Prostate gland (tissue), 2 donors: Measurements from ENCODE around the gene C2CD3. TPM values are rescaled to one million over a fixed set of nuclear protein-coding genes. Genes with fewer than 3 reads are reported as not detected.

Experiments used
- DNase-seq: peaks from one replicate; pipeline ENCODE4 v3.0.0-alpha.2; 2019; ENCODE audit warnings: low spot score
- H3K27ac ChIP-seq, 2 donors: fragments of 200-600 bp; sonication (generic); 2 replicates each; pipeline ENCODE4 v1.5.1; 2017 to 2019
- H3K27me3 ChIP-seq: fragments of 200-600 bp; sonication (generic); replicated peaks from 2 replicates; pipeline ENCODE4 v1.5.1; 2019; ENCODE audit not compliant: insufficient read depth
- H3K36me3 ChIP-seq, 2 donors: fragments of 200-600 bp; sonication (generic); 1 replicate in 1 of 2; 2 replicates in 1 of 2; pipeline versions ENCODE4 v1.5.1 to v1.8.1; 2017 to 2019
- H3K4me1 ChIP-seq: fragments of 200-600 bp; sonication (generic); replicated peaks from 2 replicates; pipeline ENCODE4 v1.5.1; 2019
- H3K4me3 ChIP-seq, 2 donors: fragments of 200-600 bp; sonication (generic); 2 replicates each; pipeline ENCODE4 v1.5.1; 2017 to 2019
- H3K9me3 ChIP-seq: fragments of 200-600 bp; sonication (generic); 2 replicates; pipeline ENCODE4 v1.5.1; 2017
- POLR2A ChIP-seq: fragments of 450-650 bp; IDR thresholded peaks from one replicate; pipeline ENCODE4 v1.6.1; 2016; ENCODE audit warnings: antibody characterized with exemption, mild to moderate bottlenecking
- POLR2AphosphoS5 ChIP-seq: sonication (generic); formaldehyde crosslinking; IDR thresholded peaks from one replicate; pipeline ENCODE4 v1.6.1; 2017; ENCODE audit warnings: antibody characterized with exemption
- WGBS: methylation state at CpG from one replicate; pipeline ENCODE4 v1.1.5; 2018; 5-methylcytosine and 5-hydroxymethylcytosine counted together
- intact Hi-C: fragments of 100-400 bp; cut with DNase I; formaldehyde crosslinking; loops from one replicate; pipeline ENCODE4 v1.14.2; 2022
- total RNA-seq, 2 donors: library from RNA; depleted of rRNA; stranded (reverse); fragments of >200 nt; gene quantifications; one replicate each; pipeline ENCODE4 v1.1.0, GENCODE V29; 2016
- TF ChIP-seq, protein P1 (sequence below), 4 experiments: fragments of 200-600 bp in 2 of 4; fragments of 450-650 bp in 2 of 4; sonication (generic) in 2 of 4; IDR thresholded peaks; 1 replicate in 3 of 4; 2 replicates in 1 of 4; pipeline ENCODE4 v1.5.1; 2016 to 2019; ENCODE audit warnings: antibody characterized with exemption in 4 of 4, mild to moderate bottlenecking in 2 of 4, moderate library complexity in 2 of 4

C2CD3 gene
- total RNA-seq, 2 donors from 2014 or later, result 38.7 to 49.6 TPM

DNA sequence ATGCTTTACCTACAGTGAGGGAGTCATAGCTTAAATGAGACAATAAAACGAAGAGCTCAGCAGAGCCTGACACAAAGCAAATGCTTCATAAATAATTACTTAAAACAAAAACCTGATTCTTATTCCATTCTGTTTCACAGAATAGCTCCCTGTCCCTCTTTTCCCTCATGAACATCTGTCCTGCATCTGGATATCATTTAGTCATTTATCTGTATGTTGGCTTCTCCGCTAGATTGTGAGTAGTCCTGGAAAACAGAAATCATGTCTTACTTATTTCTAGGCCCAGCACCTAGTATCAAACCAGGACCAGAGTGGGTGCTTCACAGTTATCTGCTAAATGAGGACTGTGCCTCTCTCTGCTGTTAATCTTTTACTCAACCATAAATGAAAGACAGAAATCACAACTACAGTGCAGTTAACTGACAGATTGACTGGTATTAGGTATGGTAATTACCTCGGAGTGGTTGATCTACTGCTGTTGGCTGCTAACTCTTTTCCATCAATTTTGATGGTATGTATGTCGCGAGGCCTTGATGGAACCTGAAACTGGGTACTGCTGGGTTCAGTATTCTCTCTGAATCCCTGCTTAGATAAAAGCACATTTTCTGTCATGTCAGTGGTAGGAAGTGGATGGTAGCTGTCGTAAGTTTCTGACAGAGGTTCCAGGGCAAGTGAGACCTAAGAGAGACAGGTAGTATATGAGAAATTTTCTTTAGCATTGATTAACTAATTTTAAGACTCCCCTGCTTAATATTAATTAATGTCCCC lies 31.5 kb downstream of the C2CD3 start:
- H3K4me1 ChIP-seq, result peaks cover 18% of the 10 kb centered on the region
- DNase-seq, result no peak
- peak overlapping the region; percentile 66 to 80 for H3K27ac ChIP-seq
- intact Hi-C loops, result no loop called here
- WGBS, result 81% methylated on average over 6 of the region's 6 CpGs
- TF ChIP-seq, protein P1, sequence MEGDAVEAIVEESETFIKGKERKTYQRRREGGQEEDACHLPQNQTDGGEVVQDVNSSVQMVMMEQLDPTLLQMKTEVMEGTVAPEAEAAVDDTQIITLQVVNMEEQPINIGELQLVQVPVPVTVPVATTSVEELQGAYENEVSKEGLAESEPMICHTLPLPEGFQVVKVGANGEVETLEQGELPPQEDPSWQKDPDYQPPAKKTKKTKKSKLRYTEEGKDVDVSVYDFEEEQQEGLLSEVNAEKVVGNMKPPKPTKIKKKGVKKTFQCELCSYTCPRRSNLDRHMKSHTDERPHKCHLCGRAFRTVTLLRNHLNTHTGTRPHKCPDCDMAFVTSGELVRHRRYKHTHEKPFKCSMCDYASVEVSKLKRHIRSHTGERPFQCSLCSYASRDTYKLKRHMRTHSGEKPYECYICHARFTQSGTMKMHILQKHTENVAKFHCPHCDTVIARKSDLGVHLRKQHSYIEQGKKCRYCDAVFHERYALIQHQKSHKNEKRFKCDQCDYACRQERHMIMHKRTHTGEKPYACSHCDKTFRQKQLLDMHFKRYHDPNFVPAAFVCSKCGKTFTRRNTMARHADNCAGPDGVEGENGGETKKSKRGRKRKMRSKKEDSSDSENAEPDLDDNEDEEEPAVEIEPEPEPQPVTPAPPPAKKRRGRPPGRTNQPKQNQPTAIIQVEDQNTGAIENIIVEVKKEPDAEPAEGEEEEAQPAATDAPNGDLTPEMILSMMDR (IDR thresholded peaks at IDR 0.05), result no peak
- TF ChIP-seq POLR2A (no peak), POLR2AphosphoS5 (no peak)
- no peaks in the 10 kb centered on the region for H3K9me3 ChIP-seq
- H3K36me3 ChIP-seq, result no peaks in the 10 kb centered on the region
- no peak overlapping the region for H3K4me3 ChIP-seq
- no peaks in the 10 kb centered on the region for H3K27me3 ChIP-seq

DNA sequence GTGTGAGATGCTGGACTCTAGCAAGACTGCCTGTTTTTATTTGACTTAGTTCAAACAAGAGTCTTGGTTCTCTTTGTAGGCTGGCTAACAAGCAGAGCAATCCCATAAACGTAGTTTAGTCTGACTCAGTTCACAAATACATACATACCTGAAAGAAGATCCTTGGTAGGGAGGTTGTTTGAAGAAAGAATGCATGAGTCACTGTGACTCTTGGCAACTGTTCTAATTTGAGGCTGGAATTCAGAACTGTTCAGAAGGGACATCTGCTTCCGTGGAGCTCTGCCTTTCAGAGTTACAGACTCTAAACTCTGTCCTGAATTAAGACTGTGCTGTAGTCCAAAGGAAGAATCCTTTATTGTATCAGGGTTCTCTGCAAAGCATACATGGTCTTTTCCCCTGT lies 32.2 kb downstream of the C2CD3 start:
- 9% methylated on average over 2 of the region's 2 CpGs for WGBS
- peak; percentile 98 for TF ChIP-seq POLR2AphosphoS5
- TF ChIP-seq, protein P1 (IDR thresholded peaks at IDR 0.05), result no peak
- peak; percentile 89 for DNase-seq
- intact Hi-C loops, result no loop called here
- Histone ChIP-seq H3K4me1 (peaks cover 18% of the 10 kb centered on the region), H3K36me3 (no peaks in the 10 kb centered on the region), H3K4me3 (no peak overlapping the region), H3K9me3 (no peaks in the 10 kb centered on the region), H3K27ac (peak overlapping the region; percentile 66 to 80), H3K27me3 (no peaks in the 10 kb centered on the region)

DNA sequence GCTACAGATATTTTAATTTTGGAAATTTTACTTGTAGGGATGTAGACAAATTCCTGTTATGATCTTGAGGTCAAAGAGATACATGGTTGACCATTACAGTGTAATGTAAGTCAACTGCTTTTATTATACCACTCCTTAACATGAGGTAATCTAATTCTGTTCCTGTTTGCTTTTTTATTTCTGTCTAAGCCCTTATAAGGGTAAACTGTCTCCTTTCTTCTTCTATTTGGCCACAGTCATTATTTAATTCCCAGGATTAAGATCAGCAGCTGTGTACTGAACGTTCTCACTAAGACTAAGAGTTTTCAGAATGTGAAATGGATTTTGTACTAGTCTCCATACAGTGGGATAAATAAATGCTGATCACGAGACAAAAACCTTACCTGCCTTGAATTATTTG lies 32.8 kb downstream of the C2CD3 start:
- WGBS, result 33% methylated on average over 2 of the region's 2 CpGs
- DNase-seq, result no peak
- no peaks in the 10 kb centered on the region for H3K9me3 ChIP-seq

DNA sequence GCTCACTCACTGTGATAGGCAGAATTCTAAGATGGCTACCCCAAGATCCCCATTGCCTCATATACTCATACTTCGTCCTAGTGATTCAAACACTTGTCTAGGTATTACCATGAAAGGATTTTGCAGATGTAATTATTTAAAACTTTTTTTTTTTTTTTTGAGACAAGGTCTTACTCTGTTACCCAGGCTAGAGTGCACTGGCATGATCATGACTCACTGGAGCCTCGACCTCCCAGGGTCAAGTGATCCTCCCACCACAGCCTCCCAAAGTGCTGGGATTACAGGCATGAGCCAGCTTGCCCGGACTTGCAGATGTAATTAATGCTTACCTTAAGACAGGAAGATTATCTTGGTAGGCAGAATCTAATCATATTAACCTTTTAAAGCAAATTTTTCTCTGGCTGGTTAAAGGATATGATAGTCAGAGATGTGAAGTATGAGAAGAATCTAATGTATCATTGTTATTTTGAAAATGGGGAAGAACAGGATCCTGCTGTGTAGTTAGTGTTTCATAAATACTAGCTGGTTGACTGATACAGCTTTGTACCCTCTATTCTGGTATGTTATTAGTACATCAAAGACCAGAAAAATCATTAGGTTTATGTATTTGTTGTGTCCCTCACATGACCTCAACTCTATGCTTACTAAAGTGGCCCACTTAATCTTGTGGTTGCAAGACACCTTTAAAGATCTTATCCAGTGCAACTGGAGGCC lies 35.5 kb downstream of the C2CD3 start:
- H3K27ac ChIP-seq, result no peak overlapping the region

More for the DNA sequence above, 32.8 kb downstream of the C2CD3 start:
- Histone ChIP-seq H3K4me3 (no peak overlapping the region), H3K27ac (peak overlapping the region; percentile 66 to 80), H3K36me3 (no peaks in the 10 kb centered on the region), H3K27me3 (no peaks in the 10 kb centered on the region), H3K4me1 (peaks cover 18% of the 10 kb centered on the region)
- TF ChIP-seq, protein P1 (IDR thresholded peaks at IDR 0.05), result no peak
- no peak for TF ChIP-seq POLR2AphosphoS5
- intact Hi-C loops, result no loop called here

More for the DNA sequence above, 35.5 kb downstream of the C2CD3 start:
- no peak for DNase-seq
- peaks cover 8% of the 10 kb centered on the region for H3K4me1 ChIP-seq
- no peaks in the 10 kb centered on the region for H3K9me3 ChIP-seq
- no peaks in the 10 kb centered on the region for H3K27me3 ChIP-seq
- H3K4me3 ChIP-seq, result no peak overlapping the region
- H3K36me3 ChIP-seq, result no peaks in the 10 kb centered on the region
- TF ChIP-seq, protein P1 (IDR thresholded peaks at IDR 0.05), result no peak
- TF ChIP-seq POLR2A (no peak), POLR2AphosphoS5 (no peak)
- 92% methylated on average over 3 of the region's 3 CpGs for WGBS
- intact Hi-C loops, result no loop called here
